Hepatocyte (in vitro differentiated cells): Measurements from ENCODE around the gene UTS2R.

Source experiments
- CTCF ChIP-seq: fragments of 200-600 bp; sonication (generic); IDR thresholded peaks from 2 replicates; pipeline ENCODE4 v1.5.1; 2016; ENCODE audit warnings: antibody characterized with exemption, mild to moderate bottlenecking; ENCODE audit not compliant: poor library complexity
- EZH2 ChIP-seq: fragments of 200-600 bp; sonication (generic); IDR thresholded peaks from 2 replicates; pipeline ENCODE4 v1.6.1; 2016; ENCODE audit warnings: antibody characterized with exemption, mild to moderate bottlenecking, borderline replicate concordance

DNA sequence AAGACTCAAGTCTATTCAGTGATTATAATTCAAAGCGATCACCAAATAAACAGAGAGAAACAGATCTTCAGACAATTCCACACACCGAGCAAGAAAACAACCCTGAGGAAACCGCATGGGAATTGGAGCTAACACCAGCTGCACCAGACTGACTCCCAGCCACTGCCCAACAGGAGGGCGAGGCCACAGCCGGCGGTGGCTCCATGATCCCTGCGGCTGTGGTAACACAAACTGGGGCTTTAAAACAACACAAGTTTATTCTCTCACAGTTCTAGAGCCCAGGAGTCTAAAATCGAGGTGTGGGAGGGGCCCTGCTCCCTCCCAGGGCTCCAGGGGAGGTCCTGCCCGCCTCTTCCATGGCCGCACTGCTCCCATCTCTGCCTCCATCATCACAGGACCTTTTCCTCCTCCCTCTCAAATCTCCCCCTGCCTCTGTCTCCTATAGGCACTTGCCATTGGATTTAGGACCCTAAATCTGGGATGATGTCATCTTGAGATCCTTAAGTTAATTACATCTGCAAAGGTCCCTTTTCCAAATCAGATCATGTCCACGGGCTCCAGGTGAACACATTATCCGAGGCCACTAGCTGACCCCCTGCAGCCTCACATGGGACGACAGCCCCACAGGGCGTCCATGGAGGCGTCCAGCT is 36.8 kb downstream of the UTS2R start:
- no peak for TF ChIP-seq CTCF
- TF ChIP-seq EZH2, result no peak
